Muscle of leg (tissue), 11 donors: Measurements from ENCODE around the gene MAPK4. TPM values are rescaled to one million over a fixed set of nuclear protein-coding genes. Genes with fewer than 3 reads are reported as not detected.

Experiments used
- DNase-seq: peaks from one replicate; pipeline ENCODE4 v3.0.0; 2013
- H3K27ac ChIP-seq: one replicate; pipeline ENCODE4 v1.5.1; 2013; ENCODE audit warnings: mild to moderate bottlenecking, low read length, control low read depth
- H3K27me3 ChIP-seq: one replicate; pipeline ENCODE4 v1.6.1; 2013; ENCODE audit warnings: low read length; ENCODE audit not compliant: control insufficient read depth, insufficient read depth
- H3K36me3 ChIP-seq: one replicate; pipeline ENCODE4 v1.6.1; 2013; ENCODE audit warnings: low read length; ENCODE audit not compliant: control insufficient read depth, insufficient read depth
- H3K4me1 ChIP-seq: one replicate; pipeline ENCODE4 v1.6.1; 2013; ENCODE audit warnings: low read length; ENCODE audit not compliant: control insufficient read depth, insufficient read depth
- H3K4me3 ChIP-seq: one replicate; pipeline ENCODE4 v1.5.1; 2013; ENCODE audit warnings: low read length, control low read depth
- H3K9me3 ChIP-seq: replicated peaks from 2 replicates; pipeline ENCODE4 v1.6.1; 2013; ENCODE audit warnings: low read depth, low read length; ENCODE audit not compliant: control insufficient read depth
- WGBS: methylation state at CpG from one replicate; pipeline ENCODE4 v1.1.5; 2013; ENCODE audit warnings: missing lambda C conversion rate; ENCODE audit not compliant: insufficient coverage; 5-methylcytosine and 5-hydroxymethylcytosine counted together
- polyA plus RNA-seq, 8 donors: library from polyadenylated mRNA; unstranded; fragments of 120-200 nt; gene quantifications; one replicate each; pipeline versions ENCODE4 v1.2.1 to v1.2.3, GENCODE V29; 2013; ENCODE audit warnings: inconsistent platforms in 1 of 8, low replicate concordance in 1 of 8; ENCODE audit not compliant: insufficient read length in 8 of 8, insufficient read depth in 1 of 8
- total RNA-seq: library from RNA; stranded (reverse); fragments of 120-200 nt; gene quantifications from one replicate; pipeline ENCODE4 v1.2.4, GENCODE V29; 2013

Gene MAPK4
- total and polyA plus RNA-seq, 9 donors = 4.2 to 9.6 (median 4.8) TPM

GRCh38 chr18:50715919-50716318 is 156.0 kb downstream of the MAPK4 start:
- 84% methylated on average over 7 of the region's 7 CpGs for WGBS
- DNase-seq = no peak
- Histone ChIP-seq H3K4me3 (no peak overlapping the region), H3K4me1 (peaks cover 39% of the 10 kb centered on the region), H3K27me3 (no peaks in the 10 kb centered on the region), H3K36me3 (no peaks in the 10 kb centered on the region), H3K27ac (no peak overlapping the region), H3K9me3 (no peaks in the 10 kb centered on the region)

DNA sequence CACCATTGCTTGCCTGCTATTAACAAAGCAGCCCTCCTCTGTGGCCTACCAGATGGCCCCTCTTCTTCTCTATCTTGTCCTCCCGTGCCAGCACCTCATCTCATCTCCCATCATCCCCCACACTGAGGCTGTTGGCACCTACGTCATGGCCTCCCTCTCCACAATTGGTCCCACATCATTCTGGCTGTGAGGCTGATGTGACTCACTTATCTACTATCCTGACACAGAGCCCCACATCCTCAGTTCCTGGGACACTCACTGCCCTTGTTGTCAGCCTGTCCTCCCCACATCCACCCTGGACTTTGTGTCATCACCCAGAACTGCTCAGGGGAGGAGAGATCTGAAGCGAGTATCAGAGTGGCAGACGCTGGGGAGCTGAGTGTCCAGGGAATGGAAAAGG is 157.0 kb downstream of the MAPK4 start:
- no peak for DNase-seq
- no peaks in the 10 kb centered on the region for H3K9me3 ChIP-seq
- no peak overlapping the region for H3K4me3 ChIP-seq
- no peak overlapping the region for H3K27ac ChIP-seq
- no peaks in the 10 kb centered on the region for H3K27me3 ChIP-seq
- peaks cover 40% of the 10 kb centered on the region for H3K4me1 ChIP-seq
- no peaks in the 10 kb centered on the region for H3K36me3 ChIP-seq
- WGBS = 76% methylated on average over 2 of the region's 4 CpGs

- H3K9me3 ChIP-seq = no peaks in the 10 kb centered on the region
- WGBS = 80% methylated on average over 1 of the region's 2 CpGs
- H3K4me1 ChIP-seq = peaks cover 42% of the 10 kb centered on the region
These were observed 157.7 kb downstream of the MAPK4 start for GRCh38 chr18:50717563-50717962.

GRCh38 chr18:50719471-50720324 is 159.8 kb downstream of the MAPK4 start:
- Histone ChIP-seq H3K9me3 (no peaks in the 10 kb centered on the region), H3K36me3 (no peaks in the 10 kb centered on the region), H3K4me1 (peaks cover 51% of the 10 kb centered on the region), H3K27me3 (no peaks in the 10 kb centered on the region), H3K4me3 (no peak overlapping the region), H3K27ac (no peak overlapping the region)
- 72% methylated on average over 4 of the region's 11 CpGs for WGBS
- DNase-seq = no peak

More at GRCh38 chr18:50717563-50717962, 157.7 kb downstream of the MAPK4 start:
- H3K4me3 ChIP-seq = no peak overlapping the region
- H3K27me3 ChIP-seq = no peaks in the 10 kb centered on the region
- H3K27ac ChIP-seq = no peak overlapping the region
- no peak for DNase-seq
- no peaks in the 10 kb centered on the region for H3K36me3 ChIP-seq

GRCh38 chr18:50720325-50720674 is 160.4 kb downstream of the MAPK4 start:
- Histone ChIP-seq H3K36me3 (no peaks in the 10 kb centered on the region), H3K4me3 (no peak overlapping the region), H3K27me3 (no peaks in the 10 kb centered on the region), H3K9me3 (no peaks in the 10 kb centered on the region), H3K27ac (no peak overlapping the region), H3K4me1 (peaks cover 57% of the 10 kb centered on the region)
- 40% methylated on average over 1 of the region's 4 CpGs for WGBS
- DNase-seq = no peak

DNA sequence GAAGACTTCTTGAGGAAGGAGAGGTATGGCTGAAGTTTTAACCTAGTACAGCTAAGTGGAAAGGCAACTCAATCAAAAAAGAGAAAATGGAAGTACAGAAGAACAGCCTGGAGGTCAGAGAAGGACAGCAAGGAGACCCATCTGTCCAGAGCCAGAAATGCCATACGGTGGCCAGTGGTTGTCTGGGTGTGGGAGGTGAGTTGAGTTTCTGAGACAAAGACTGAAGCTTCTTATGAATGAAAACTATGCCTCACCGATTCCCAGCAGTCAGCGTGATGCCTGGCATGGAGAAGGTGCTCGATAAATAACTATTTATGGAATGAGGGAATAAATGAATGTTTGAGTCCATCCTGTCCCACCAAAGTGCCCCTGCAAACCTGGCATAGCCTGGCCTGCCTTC is 161.1 kb downstream of the MAPK4 start:
- no peak for DNase-seq
- no peak overlapping the region for H3K27ac ChIP-seq

DNA sequence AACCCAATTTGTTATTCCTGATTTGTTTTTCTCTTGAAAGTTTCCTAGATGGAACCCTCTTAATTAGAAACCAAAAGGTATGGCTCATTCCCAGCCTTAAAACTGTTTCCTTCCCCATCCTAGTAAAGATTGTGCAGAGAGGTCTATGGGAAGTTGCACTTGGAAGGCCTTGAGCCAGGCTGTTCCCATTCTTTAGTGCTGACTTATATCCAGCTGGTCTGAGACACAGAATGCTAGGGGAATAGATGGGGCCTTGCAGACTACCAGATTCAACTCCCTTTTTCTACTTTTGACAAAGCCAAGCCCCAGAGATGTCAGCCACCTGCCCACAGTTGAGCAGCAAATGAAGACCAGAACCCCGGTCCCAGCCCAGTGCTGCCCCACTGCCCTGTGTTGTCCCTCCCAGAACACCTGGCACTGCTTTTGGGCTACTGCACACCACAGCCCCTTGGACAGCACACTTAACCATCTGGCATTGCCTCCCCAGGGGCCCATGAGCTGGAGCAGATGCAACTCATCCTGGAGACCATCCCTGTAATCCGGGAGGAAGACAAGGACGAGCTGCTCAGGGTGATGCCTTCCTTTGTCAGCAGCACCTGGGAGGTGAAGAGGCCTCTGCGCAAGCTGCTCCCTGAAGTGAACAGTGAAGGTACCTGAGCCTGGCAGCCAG is 161.7 kb downstream of the MAPK4 start:
- 55% methylated on average over 4 of the region's 4 CpGs for WGBS
- H3K9me3 ChIP-seq = no peaks in the 10 kb centered on the region
- no peak overlapping the region for H3K27ac ChIP-seq
- H3K4me3 ChIP-seq = no peak overlapping the region
- H3K27me3 ChIP-seq = no peaks in the 10 kb centered on the region
- DNase-seq = peak; percentile 69
- no peaks in the 10 kb centered on the region for H3K36me3 ChIP-seq
- peaks cover 66% of the 10 kb centered on the region for H3K4me1 ChIP-seq

More for the DNA sequence above, 161.1 kb downstream of the MAPK4 start:
- Histone ChIP-seq H3K36me3 (no peaks in the 10 kb centered on the region), H3K27me3 (no peaks in the 10 kb centered on the region), H3K4me1 (peaks cover 64% of the 10 kb centered on the region), H3K9me3 (no peaks in the 10 kb centered on the region), H3K4me3 (no peak overlapping the region)
- whole genome bisulfite sequencing = 79% methylated on average over 1 of the region's 4 CpGs

- Histone ChIP-seq H3K9me3 (no peaks in the 10 kb centered on the region), H3K4me1 (peaks cover 72% of the 10 kb centered on the region), H3K27ac (no peak overlapping the region), H3K27me3 (no peaks in the 10 kb centered on the region), H3K4me3 (no peak overlapping the region), H3K36me3 (no peaks in the 10 kb centered on the region)
- 89% methylated on average over 4 of the region's 4 CpGs for WGBS
- no peak for DNase-seq
These were observed 162.4 kb downstream of the MAPK4 start for GRCh38 chr18:50722311-50722710.

GRCh38 chr18:50724751-50725151 is 164.9 kb downstream of the MAPK4 start:
- H3K27me3 ChIP-seq = no peaks in the 10 kb centered on the region
- DNase-seq = peak; percentile 56
- H3K4me1 ChIP-seq = peaks cover 75% of the 10 kb centered on the region
- H3K27ac ChIP-seq = peak overlapping the region; percentile 88
- no peak overlapping the region for H3K4me3 ChIP-seq
- 46% methylated on average over 2 of the region's 5 CpGs for WGBS
- H3K36me3 ChIP-seq = no peaks in the 10 kb centered on the region
- no peaks in the 10 kb centered on the region for H3K9me3 ChIP-seq

DNA sequence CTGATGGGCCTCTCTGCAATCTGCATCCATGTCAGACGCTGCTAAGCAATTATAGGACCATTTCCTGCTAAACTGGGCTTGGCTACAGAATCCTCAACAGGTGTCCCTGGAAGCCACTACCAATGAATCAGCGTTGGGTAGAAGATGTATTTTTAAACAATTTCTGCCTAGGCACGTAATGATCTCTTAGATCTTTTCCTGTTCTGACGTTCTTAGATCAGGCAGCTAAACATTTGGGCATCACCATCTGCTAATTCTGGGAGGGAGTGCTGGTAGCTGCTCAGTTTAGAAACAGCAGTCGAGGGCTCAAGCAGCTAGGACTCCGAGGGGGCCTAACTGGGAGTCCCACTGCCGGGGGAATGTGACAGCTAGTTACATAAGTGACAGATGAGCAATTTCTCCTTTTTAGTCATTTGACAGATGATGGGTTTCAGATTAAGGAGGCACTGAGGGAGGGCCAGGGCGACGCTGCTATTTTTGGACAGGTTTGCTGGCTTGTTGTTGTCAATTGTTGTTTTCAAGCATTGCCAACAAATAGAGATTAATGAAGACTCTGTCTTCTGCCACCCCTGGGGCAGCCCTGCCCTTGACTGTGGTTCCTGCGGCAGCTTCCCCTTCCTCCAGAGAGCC is 167.2 kb downstream of the MAPK4 start:
- Histone ChIP-seq H3K4me3 (no peak overlapping the region), H3K9me3 (no peaks in the 10 kb centered on the region), H3K36me3 (no peaks in the 10 kb centered on the region), H3K27me3 (no peaks in the 10 kb centered on the region), H3K4me1 (peaks cover 52% of the 10 kb centered on the region), H3K27ac (peak overlapping the region; percentile 88)
- DNase-seq = peak; percentile 72
- WGBS = 55% methylated on average over 6 of the region's 10 CpGs
